ENCODE data around the gene KRT73.

The KRT73 gene

DNA sequence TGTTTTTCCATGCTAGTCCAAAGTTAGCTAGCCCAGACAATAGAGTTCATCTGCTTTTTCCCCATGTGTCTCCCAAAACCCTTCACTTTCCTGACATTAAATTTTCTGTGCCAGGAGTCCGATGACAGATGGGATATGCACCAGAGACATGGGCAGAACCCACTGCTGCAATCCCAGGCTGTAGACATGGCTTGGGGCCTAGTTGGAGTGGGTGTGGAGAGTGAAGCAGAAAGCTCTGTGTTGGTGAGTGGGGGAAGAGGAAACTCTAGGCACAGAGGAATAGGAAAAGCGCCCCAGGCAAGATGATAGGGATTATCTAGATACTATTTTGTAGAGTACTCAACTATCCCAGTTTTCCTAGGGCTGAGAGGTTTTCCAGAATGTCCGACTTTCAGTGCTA is 39.9 kb downstream of the KRT73 start:
- no peak overlapping the region for H3K27ac ChIP-seq (ENCODE audit: insufficient read depth, low read depth, low read length, poor library complexity, severe bottlenecking)
- H3K4me3 ChIP-seq (ENCODE audit: insufficient read depth, low read depth, low read length), result no peak overlapping the region

DNA sequence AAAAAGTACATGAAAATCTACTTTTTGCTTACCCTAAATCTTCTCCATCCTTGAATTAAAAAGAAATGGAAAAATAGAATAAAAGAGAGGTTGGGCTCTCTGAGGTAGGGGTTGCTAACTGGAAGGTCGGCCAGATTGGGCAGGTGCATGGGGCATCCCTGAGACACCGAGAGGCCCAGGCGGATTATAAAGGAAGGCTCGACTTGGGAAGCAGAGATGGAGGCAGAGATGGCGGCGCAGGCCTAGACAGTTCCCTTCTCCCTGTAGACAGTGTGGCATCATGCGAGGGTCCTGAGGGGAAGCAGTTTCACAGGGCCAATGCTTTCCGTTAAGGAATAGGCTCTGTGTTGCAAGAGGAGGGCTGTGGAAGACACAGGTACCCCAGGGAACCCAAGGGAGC is 41.0 kb downstream of the KRT73 start:
- no peaks in the 10 kb centered on the region for H3K9me3 ChIP-seq (ENCODE audit: control insufficient read depth, low read length)
- no peak overlapping the region for H3K27ac ChIP-seq (ENCODE audit: insufficient read depth, low read depth, low read length, poor library complexity, severe bottlenecking)
- H3K27me3 ChIP-seq (ENCODE audit: control insufficient read depth, insufficient read depth, low read length, poor library complexity, severe bottlenecking), result no peaks in the 10 kb centered on the region
- H3K36me3 ChIP-seq (ENCODE audit: control insufficient read depth, insufficient read depth, low read length), result no peaks in the 10 kb centered on the region
- no peak overlapping the region for H3K4me3 ChIP-seq (ENCODE audit: insufficient read depth, low read depth, low read length)
- 93 to 94% methylated on average over 8 of the region's 8 CpGs for WGBS, 2 experiments
- no peaks in the 10 kb centered on the region for H3K4me1 ChIP-seq (ENCODE audit: control insufficient read depth, insufficient read depth, low read length)

More for the DNA sequence above, 39.9 kb downstream of the KRT73 start:
- Histone ChIP-seq H3K36me3 (ENCODE audit: control insufficient read depth, insufficient read depth, low read length) (no peaks in the 10 kb centered on the region), H3K9me3 (ENCODE audit: control insufficient read depth, low read length) (no peaks in the 10 kb centered on the region), H3K4me1 (ENCODE audit: control insufficient read depth, insufficient read depth, low read length) (no peaks in the 10 kb centered on the region), H3K27me3 (ENCODE audit: control insufficient read depth, insufficient read depth, low read length, poor library complexity, severe bottlenecking) (no peaks in the 10 kb centered on the region)
- WGBS, 2 experiments, result 90 to 92% methylated on average over 3 of the region's 3 CpGs

DNA sequence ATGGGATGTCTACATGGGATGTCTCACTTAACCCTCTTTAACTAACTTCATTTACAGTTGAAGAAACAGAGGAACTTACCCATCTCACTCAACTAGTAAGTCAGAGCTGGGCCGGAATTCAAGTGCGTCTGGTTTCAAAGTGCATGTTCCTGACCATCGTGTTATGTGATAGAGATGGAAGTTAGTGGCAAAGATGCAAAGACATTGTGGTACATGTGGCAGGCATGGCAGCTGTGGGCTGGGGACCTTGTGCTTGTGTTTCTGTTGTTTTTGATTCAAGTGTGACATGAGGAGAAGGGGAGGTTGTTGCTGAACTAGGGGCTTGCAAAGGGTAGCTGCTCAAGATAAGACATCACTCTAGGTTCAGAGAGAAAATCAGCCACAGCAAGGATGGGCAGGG is 42.4 kb downstream of the KRT73 start:
- 94 to 97% methylated on average over 3 of the region's 3 CpGs for WGBS, 2 experiments
- Histone ChIP-seq H3K9me3 (ENCODE audit: control insufficient read depth, low read length) (no peaks in the 10 kb centered on the region), H3K4me1 (ENCODE audit: control insufficient read depth, insufficient read depth, low read length) (no peaks in the 10 kb centered on the region), H3K27ac (ENCODE audit: insufficient read depth, low read depth, low read length, poor library complexity, severe bottlenecking) (no peak overlapping the region), H3K27me3 (ENCODE audit: control insufficient read depth, insufficient read depth, low read length, poor library complexity, severe bottlenecking) (no peaks in the 10 kb centered on the region), H3K36me3 (ENCODE audit: control insufficient read depth, insufficient read depth, low read length) (no peaks in the 10 kb centered on the region), H3K4me3 (ENCODE audit: insufficient read depth, low read depth, low read length) (no peak overlapping the region)

DNA sequence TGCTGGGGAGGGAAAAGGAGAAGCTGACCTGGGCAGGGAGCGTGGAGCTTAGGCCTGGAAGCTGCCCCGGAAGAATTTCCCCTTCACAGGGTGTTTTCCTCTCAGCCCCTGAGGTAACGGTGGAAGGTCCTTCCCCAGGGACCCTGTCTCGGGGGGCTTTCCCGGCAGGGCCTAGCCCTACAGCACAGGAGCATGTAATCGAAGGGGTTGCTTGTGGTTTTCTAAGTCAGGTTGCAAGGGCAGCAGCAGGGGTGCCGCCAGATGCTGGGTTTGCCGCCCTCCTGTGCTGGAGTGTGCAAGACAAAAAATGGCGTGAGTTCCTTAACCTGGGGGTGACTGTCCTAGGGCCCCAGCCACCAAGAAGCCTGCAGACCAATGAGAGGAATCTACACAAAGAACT is 43.1 kb downstream of the KRT73 start:
- H3K4me3 ChIP-seq (ENCODE audit: insufficient read depth, low read depth, low read length), result no peak overlapping the region
- WGBS, 2 experiments, result 94 to 95% methylated on average over 9 of the region's 9 CpGs
- no peaks in the 10 kb centered on the region for H3K36me3 ChIP-seq (ENCODE audit: control insufficient read depth, insufficient read depth, low read length)
- H3K4me1 ChIP-seq (ENCODE audit: control insufficient read depth, insufficient read depth, low read length), result no peaks in the 10 kb centered on the region
- H3K27ac ChIP-seq (ENCODE audit: insufficient read depth, low read depth, low read length, poor library complexity, severe bottlenecking), result no peak overlapping the region
- H3K27me3 ChIP-seq (ENCODE audit: control insufficient read depth, insufficient read depth, low read length, poor library complexity, severe bottlenecking), result no peaks in the 10 kb centered on the region
- no peaks in the 10 kb centered on the region for H3K9me3 ChIP-seq (ENCODE audit: control insufficient read depth, low read length)

DNA sequence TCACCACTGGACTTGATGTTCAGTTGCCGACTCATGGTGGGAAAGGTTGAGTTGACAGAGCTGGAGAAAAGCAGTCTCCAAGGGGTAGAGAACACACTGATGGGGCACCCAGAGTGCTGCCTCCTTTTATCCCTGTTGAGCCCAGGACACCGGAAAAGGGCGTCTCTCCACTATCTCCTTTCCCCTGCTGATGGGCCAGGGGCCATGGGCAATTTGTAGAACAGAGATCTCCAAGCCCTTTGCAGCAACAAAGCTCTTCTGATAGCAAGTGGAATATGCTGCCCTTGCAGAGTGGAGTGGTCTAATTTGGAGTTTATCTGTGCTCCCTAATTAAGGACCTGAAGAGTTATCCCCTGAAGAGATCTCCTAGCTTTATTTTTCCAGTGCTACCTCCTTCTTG is 44.6 kb downstream of the KRT73 start, which contains the start of gene KRT74:
TSS of gene KRT74 (minus strand) at position 101 of the 400 bp plus-strand sequence. CDS start at position 35, 66 bp downstream.
- no peaks in the 10 kb centered on the region for H3K4me1 ChIP-seq (ENCODE audit: control insufficient read depth, insufficient read depth, low read length)
- H3K36me3 ChIP-seq (ENCODE audit: control insufficient read depth, insufficient read depth, low read length), result no peaks in the 10 kb centered on the region
- WGBS, 2 experiments, result 88 to 94% methylated on average over 3 of the region's 3 CpGs
- H3K27ac ChIP-seq (ENCODE audit: insufficient read depth, low read depth, low read length, poor library complexity, severe bottlenecking), result no peak within 1 kb of the TSS
- no peaks in the 10 kb centered on the region for H3K27me3 ChIP-seq (ENCODE audit: control insufficient read depth, insufficient read depth, low read length, poor library complexity, severe bottlenecking)
- H3K9me3 ChIP-seq (ENCODE audit: control insufficient read depth, low read length), result no peaks in the 10 kb centered on the region
- H3K4me3 ChIP-seq (ENCODE audit: insufficient read depth, low read depth, low read length), result no peak within 1 kb of the TSS

GRCh38 chr12:52573306-52573705 is 45.1 kb downstream of the KRT73 start:
- H3K27ac ChIP-seq (ENCODE audit: insufficient read depth, low read depth, low read length, poor library complexity, severe bottlenecking), result no peak overlapping the region
- H3K36me3 ChIP-seq (ENCODE audit: control insufficient read depth, insufficient read depth, low read length), result no peaks in the 10 kb centered on the region
- H3K4me1 ChIP-seq (ENCODE audit: control insufficient read depth, insufficient read depth, low read length), result no peaks in the 10 kb centered on the region
- no peaks in the 10 kb centered on the region for H3K27me3 ChIP-seq (ENCODE audit: control insufficient read depth, insufficient read depth, low read length, poor library complexity, severe bottlenecking)
- H3K9me3 ChIP-seq (ENCODE audit: control insufficient read depth, low read length), result no peaks in the 10 kb centered on the region
- no peak overlapping the region for H3K4me3 ChIP-seq (ENCODE audit: insufficient read depth, low read depth, low read length)
- 95 to 97% methylated on average over 15 of the region's 15 CpGs for WGBS, 2 experiments

DNA sequence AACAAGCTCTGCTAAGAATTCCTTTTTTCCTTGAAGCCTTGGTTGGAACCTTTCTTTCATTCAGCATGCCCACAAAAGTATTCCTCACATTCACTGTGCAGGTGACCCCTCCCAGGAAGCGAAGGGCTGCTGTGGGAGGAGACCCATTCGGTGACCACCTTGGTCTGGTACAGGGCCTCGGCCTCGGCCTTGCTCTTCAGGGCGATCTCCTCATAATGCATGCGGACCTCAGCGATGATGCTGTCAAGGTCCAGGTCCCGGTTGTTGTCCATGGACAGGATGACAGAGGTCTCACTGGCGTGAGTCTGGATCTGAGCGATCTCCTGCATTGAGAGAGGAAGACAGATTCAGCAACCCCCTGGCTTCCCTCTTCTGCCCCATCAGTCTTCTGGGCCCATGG is 47.8 kb downstream of the KRT73 start:
- no peak overlapping the region for H3K4me3 ChIP-seq (ENCODE audit: insufficient read depth, low read depth, low read length)
- H3K27ac ChIP-seq (ENCODE audit: insufficient read depth, low read depth, low read length, poor library complexity, severe bottlenecking), result no peak overlapping the region
- no peaks in the 10 kb centered on the region for H3K4me1 ChIP-seq (ENCODE audit: control insufficient read depth, insufficient read depth, low read length)
- H3K27me3 ChIP-seq (ENCODE audit: control insufficient read depth, insufficient read depth, low read length, poor library complexity, severe bottlenecking), result no peaks in the 10 kb centered on the region
- H3K36me3 ChIP-seq (ENCODE audit: control insufficient read depth, insufficient read depth, low read length), result no peaks in the 10 kb centered on the region
- no peaks in the 10 kb centered on the region for H3K9me3 ChIP-seq (ENCODE audit: control insufficient read depth, low read length)
- WGBS, 2 experiments, result 95 to 97% methylated on average over 10 of the region's 10 CpGs

DNA sequence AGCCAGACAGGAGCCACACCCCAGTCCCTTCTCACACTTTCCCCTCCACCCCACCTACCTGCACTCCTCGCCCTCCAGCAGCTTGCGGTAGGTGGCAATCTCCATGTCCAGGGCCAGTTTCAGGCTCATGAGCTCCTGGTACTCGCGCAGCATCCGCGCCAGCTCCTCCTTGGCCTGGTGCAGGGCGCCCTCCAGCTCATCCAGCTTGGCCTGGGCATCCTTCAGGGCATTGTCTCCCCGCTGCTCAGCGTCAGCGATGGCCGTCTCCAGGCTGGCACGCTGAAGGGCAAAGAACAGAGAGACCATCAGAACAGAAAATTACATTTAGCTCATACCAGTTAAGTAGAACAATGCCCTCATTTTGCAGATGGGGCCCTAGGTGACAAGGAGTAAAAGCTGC is 50.2 kb downstream of the KRT73 start:
- no peaks in the 10 kb centered on the region for H3K27me3 ChIP-seq (ENCODE audit: control insufficient read depth, insufficient read depth, low read length, poor library complexity, severe bottlenecking)
- no peaks in the 10 kb centered on the region for H3K36me3 ChIP-seq (ENCODE audit: control insufficient read depth, insufficient read depth, low read length)
- WGBS, 2 experiments, result 94 to 95% methylated on average over 12 of the region's 12 CpGs

DNA sequence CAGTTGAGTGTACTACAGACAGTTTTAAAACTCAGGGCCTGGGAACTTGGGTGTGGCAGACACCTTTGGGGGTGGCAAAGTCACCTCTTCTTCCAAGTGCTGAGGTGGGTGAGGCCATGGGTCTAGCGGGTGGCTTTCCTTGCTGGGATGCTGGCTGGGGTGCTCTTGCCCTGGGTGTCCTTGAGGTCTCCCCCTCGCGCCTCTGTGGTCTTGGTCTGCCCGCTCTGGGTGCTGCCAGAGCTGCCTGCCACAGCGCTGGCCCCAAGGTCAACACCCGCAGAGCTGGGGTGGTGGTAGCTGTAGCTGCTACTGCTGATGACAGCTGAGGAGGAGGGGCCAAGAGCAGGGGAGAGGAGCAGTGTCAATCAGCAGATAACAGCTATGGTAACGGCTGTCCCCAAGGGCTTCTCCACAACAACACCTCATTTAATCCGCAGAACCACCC is 51.5 kb downstream of the KRT73 start:
- Histone ChIP-seq H3K4me1 (ENCODE audit: control insufficient read depth, insufficient read depth, low read length) (no peaks in the 10 kb centered on the region), H3K36me3 (ENCODE audit: control insufficient read depth, insufficient read depth, low read length) (no peaks in the 10 kb centered on the region), H3K9me3 (ENCODE audit: control insufficient read depth, low read length) (no peaks in the 10 kb centered on the region), H3K27ac (ENCODE audit: insufficient read depth, low read depth, low read length, poor library complexity, severe bottlenecking) (no peak overlapping the region), H3K27me3 (ENCODE audit: control insufficient read depth, insufficient read depth, low read length, poor library complexity, severe bottlenecking) (no peaks in the 10 kb centered on the region), H3K4me3 (ENCODE audit: insufficient read depth, low read depth, low read length) (no peak overlapping the region)
- WGBS, 2 experiments, result 74 to 84% methylated on average over 8 of the region's 8 CpGs

More for the DNA sequence above, 50.2 kb downstream of the KRT73 start:
- H3K4me1 ChIP-seq (ENCODE audit: control insufficient read depth, insufficient read depth, low read length), result no peaks in the 10 kb centered on the region
- H3K27ac ChIP-seq (ENCODE audit: insufficient read depth, low read depth, low read length, poor library complexity, severe bottlenecking), result no peak overlapping the region
- no peak overlapping the region for H3K4me3 ChIP-seq (ENCODE audit: insufficient read depth, low read depth, low read length)
- no peaks in the 10 kb centered on the region for H3K9me3 ChIP-seq (ENCODE audit: control insufficient read depth, low read length)

GRCh38 chr12:52564582-52564981 is 53.8 kb downstream of the KRT73 start:
- 75 to 77% methylated on average over 1 of the region's 1 CpG for WGBS, 2 experiments
- H3K4me1 ChIP-seq (ENCODE audit: control insufficient read depth, insufficient read depth, low read length), result no peaks in the 10 kb centered on the region

GRCh38 chr12:52561880-52562449 is 56.4 kb downstream of the KRT73 start:
- H3K9me3 ChIP-seq (ENCODE audit: control insufficient read depth, low read length), result no peaks in the 10 kb centered on the region
- no peak overlapping the region for H3K4me3 ChIP-seq (ENCODE audit: insufficient read depth, low read depth, low read length)
- no peaks in the 10 kb centered on the region for H3K36me3 ChIP-seq (ENCODE audit: control insufficient read depth, insufficient read depth, low read length)
- H3K4me1 ChIP-seq (ENCODE audit: control insufficient read depth, insufficient read depth, low read length), result no peaks in the 10 kb centered on the region
- H3K27me3 ChIP-seq (ENCODE audit: control insufficient read depth, insufficient read depth, low read length, poor library complexity, severe bottlenecking), result no peaks in the 10 kb centered on the region
- 63 to 64% methylated on average over 3 of the region's 3 CpGs for WGBS, 2 experiments
- no peak overlapping the region for H3K27ac ChIP-seq (ENCODE audit: insufficient read depth, low read depth, low read length, poor library complexity, severe bottlenecking)

More at GRCh38 chr12:52564582-52564981, 53.8 kb downstream of the KRT73 start:
- Histone ChIP-seq H3K4me3 (ENCODE audit: insufficient read depth, low read depth, low read length) (no peak overlapping the region), H3K36me3 (ENCODE audit: control insufficient read depth, insufficient read depth, low read length) (no peaks in the 10 kb centered on the region), H3K9me3 (ENCODE audit: control insufficient read depth, low read length) (no peaks in the 10 kb centered on the region), H3K27me3 (ENCODE audit: control insufficient read depth, insufficient read depth, low read length, poor library complexity, severe bottlenecking) (no peaks in the 10 kb centered on the region), H3K27ac (ENCODE audit: insufficient read depth, low read depth, low read length, poor library complexity, severe bottlenecking) (no peak overlapping the region)

Data from ectodermal cell (in vitro differentiated cells).